HCT116 (cell line): ENCODE results near the gene HDAC10.

Experiments
- CTCF ChIP-seq, 3 experiments: fragments of 200-600 bp in 1 of 3; sonication (generic) in 1 of 3; IDR thresholded peaks in 2 of 3; conservative IDR thresholded peaks in 1 of 3; 2 replicates each; pipeline ENCODE4 v1.5.1; 2012 to 2017; ENCODE audit warnings: low read depth in 2 of 3, low read length in 2 of 3, antibody characterized with exemption in 1 of 3, borderline replicate concordance in 1 of 3, control low read depth in 1 of 3, mild to moderate bottlenecking in 1 of 3, mixed read lengths in 1 of 3, mixed run types in 1 of 3, moderate library complexity in 1 of 3; ENCODE audit not compliant: insufficient read depth in 1 of 3
- FOSL1 ChIP-seq: IDR thresholded peaks from 2 replicates; pipeline ENCODE4 v1.6.1; 2012; ENCODE audit warnings: low read depth
- JUND ChIP-seq: IDR thresholded peaks from 2 replicates; pipeline ENCODE4 v1.6.1; 2012
- POLR2A ChIP-seq: IDR thresholded peaks from 2 replicates; pipeline ENCODE4 v1.7.0; 2011; ENCODE audit warnings: borderline replicate concordance; ENCODE audit not compliant: insufficient read depth, insufficient read length; ENCODE audit errors: extremely low read depth

DNA sequence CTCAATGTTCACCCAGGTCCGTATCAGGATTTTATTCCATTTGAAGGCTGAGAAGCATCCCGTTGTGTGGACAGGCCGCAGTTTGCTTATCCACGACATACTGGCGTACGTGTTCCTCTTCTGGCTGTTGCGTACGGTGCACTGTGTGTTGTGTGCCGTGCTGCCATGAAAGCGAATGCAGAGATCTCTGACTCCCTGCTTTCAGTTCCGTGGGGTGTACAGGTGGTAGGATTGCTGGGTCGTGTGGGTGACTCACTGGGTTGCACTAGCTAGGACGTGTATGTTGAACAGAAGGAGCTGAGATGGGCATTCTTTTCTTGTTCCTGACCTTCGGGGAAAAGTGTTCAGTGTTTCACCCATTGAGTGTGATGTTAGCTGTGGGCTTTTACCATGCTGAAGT is 39.9 kb downstream of the HDAC10 start:
- TF ChIP-seq FOSL1 (no peak), CTCF (IDR thresholded peaks at IDR 0.05 in 2 of 3, conservative IDR thresholded peaks at IDR 0.05 in 1 of 3; ENCODE audit: borderline replicate concordance in 1 of 3, insufficient read depth in 1 of 3, low read depth in 2 of 3, low read length in 2 of 3) (no peak), POLR2A (no peak), JUND (no peak)
